Measurements from ENCODE around the gene CDADC1. TPM values are rescaled to one million over a fixed set of nuclear protein-coding genes. Genes with fewer than 3 reads are reported as not detected.

CDADC1 gene
- total and polyA plus RNA-seq, 2 of the 13 experiments (the other 11 are each of a cell fraction or from before 2014, with no cell fraction given): 2.4 to 9.0 TPM

DNA sequence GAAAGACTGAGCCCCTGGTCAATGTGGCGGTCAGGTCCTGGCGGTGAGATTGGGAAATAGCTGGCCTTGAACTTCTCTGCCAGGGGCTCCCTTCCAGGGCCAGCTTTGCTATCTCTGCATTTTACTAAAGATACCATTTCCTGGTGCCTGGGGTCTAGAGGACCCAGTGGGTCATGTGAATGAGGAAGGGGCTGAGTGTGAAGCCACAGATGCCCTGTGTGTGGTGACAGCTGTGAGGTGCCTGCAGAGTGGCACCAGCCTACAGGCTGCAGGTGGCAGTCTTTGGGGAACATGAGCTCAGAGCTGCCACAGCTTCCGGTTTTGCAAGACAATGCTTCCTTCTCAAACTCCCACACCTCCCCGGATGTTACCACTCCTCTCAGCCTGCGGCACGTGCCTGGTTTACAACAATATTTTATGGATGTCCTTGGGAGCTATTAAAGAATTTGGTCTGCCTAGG, 32.8 kb upstream of the CDADC1 start (continued):
- TF ChIP-seq PAXIP1 (CRISPR knock-in tag; conservative IDR thresholded peaks at IDR 0.05) (peak; percentile 53; the same call in 1 of the 2 replicates), MTA1 (CRISPR knock-in tag; IDR thresholded peaks at IDR 0.05; ENCODE audit: borderline replicate concordance) (0 out of 2 replicates have a peak, but pooled peaks have one; percentile 51), ZNF331 (CRISPR knock-in tag; IDR thresholded peaks at IDR 0.05) (peak; percentile 58; the same call in 1 of the 2 replicates), KDM2A (CRISPR knock-in tag; IDR thresholded peaks at IDR 0.05; ENCODE audit: borderline replicate concordance, low read depth) (no peak), ZNF501 (CRISPR knock-in tag; IDR thresholded peaks at IDR 0.05) (0 out of 2 replicates have a peak, but pooled peaks have one; percentile 39), ZNF431 (CRISPR knock-in tag; IDR thresholded peaks at IDR 0.05; ENCODE audit: borderline replicate concordance, low read depth) (no peak), ZMYM4 (CRISPR knock-in tag; IDR thresholded peaks at IDR 0.05) (peak; percentile 80; the same call in 1 of the 2 replicates), ZNF597 (CRISPR knock-in tag; IDR thresholded peaks at IDR 0.05) (no peak), ETS1 (CRISPR knock-in tag; IDR thresholded peaks at IDR 0.05) (no peak), TEAD2 (CRISPR knock-in tag; IDR thresholded peaks at IDR 0.05) (no peak), HOXD1 (CRISPR knock-in tag; IDR thresholded peaks at IDR 0.05) (0 out of 2 replicates have a peak, but pooled peaks have one; percentile 65), ZNF580 (CRISPR knock-in tag; IDR thresholded peaks at IDR 0.05; ENCODE audit: borderline replicate concordance, low read depth) (peak; percentile 67; the same call in 1 of the 2 replicates)
- TF ChIP-seq, protein P1, sequence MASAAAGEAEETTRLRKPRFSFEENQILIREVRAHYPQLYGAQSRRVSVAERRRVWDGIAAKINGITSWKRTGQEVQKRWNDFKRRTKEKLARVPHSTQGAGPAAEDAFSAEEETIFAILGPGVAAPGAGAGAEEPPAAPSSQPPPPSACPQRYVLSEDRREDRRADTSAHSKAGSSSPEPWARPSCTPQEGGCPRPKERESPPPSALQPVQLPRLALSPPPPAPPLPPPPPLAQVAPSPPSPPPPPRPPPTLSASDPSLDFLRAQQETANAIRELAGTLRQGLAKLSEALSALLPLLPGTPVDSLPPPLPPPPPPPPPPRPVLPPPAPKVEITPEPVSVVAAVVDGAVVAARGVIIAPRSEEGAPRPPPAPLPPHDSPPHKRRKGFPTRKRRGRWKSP (CRISPR knock-in tag; IDR thresholded peaks at IDR 0.05): peak; percentile 70; the same call in 1 of the 2 replicates
- TF ChIP-seq, protein P2, sequence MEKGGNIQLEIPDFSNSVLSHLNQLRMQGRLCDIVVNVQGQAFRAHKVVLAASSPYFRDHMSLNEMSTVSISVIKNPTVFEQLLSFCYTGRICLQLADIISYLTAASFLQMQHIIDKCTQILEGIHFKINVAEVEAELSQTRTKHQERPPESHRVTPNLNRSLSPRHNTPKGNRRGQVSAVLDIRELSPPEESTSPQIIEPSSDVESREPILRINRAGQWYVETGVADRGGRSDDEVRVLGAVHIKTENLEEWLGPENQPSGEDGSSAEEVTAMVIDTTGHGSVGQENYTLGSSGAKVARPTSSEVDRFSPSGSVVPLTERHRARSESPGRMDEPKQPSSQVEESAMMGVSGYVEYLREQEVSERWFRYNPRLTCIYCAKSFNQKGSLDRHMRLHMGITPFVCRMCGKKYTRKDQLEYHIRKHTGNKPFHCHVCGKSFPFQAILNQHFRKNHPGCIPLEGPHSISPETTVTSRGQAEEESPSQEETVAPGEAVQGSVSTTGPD (CRISPR knock-in tag; IDR thresholded peaks at IDR 0.05): peak; percentile 77; the same call in 1 of the 2 replicates
- TF ChIP-seq, protein P3, sequence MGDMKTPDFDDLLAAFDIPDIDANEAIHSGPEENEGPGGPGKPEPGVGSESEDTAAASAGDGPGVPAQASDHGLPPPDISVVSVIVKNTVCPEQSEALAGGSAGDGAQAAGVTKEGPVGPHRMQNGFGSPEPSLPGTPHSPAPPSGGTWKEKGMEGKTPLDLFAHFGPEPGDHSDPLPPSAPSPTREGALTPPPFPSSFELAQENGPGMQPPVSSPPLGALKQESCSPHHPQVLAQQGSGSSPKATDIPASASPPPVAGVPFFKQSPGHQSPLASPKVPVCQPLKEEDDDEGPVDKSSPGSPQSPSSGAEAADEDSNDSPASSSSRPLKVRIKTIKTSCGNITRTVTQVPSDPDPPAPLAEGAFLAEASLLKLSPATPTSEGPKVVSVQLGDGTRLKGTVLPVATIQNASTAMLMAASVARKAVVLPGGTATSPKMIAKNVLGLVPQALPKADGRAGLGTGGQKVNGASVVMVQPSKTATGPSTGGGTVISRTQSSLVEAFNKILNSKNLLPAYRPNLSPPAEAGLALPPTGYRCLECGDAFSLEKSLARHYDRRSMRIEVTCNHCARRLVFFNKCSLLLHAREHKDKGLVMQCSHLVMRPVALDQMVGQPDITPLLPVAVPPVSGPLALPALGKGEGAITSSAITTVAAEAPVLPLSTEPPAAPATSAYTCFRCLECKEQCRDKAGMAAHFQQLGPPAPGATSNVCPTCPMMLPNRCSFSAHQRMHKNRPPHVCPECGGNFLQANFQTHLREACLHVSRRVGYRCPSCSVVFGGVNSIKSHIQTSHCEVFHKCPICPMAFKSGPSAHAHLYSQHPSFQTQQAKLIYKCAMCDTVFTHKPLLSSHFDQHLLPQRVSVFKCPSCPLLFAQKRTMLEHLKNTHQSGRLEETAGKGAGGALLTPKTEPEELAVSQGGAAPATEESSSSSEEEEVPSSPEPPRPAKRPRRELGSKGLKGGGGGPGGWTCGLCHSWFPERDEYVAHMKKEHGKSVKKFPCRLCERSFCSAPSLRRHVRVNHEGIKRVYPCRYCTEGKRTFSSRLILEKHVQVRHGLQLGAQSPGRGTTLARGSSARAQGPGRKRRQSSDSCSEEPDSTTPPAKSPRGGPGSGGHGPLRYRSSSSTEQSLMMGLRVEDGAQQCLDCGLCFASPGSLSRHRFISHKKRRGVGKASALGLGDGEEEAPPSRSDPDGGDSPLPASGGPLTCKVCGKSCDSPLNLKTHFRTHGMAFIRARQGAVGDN (CRISPR knock-in tag; IDR thresholded peaks at IDR 0.05): peak; percentile 93

All from HepG2 (cell line).